ENCODE data around the gene SGTA. TPM values are rescaled to one million over a fixed set of nuclear protein-coding genes. Genes with fewer than 3 reads are reported as not detected.

The SGTA gene
- total and polyA plus RNA-seq, 2 of the 13 experiments (the other 11 are each of a cell fraction or from before 2014, with no cell fraction given), result 43.9 to 47.4 TPM

Other genes starting within 250 kb of the SGTA start
- gene GNG7, start 80.6 kb downstream of the SGTA start, total RNA-seq (2016; rRNA removed; fragmentation: Illumina TruSeq; extraction: Trizol), result 1.4 and 1.7 TPM in 2 replicates
- 3.3 and 3.9 TPM in 2 replicates for gene GNG7, start 80.6 kb downstream of the SGTA start, polyA plus RNA-seq (2011; rRNA removed)
- 0.97 and 1.2 TPM in 2 replicates for gene DIRAS1, start 61.9 kb downstream of the SGTA start, total RNA-seq (2016; rRNA removed; fragmentation: Illumina TruSeq; extraction: Trizol)
- gene DIRAS1, start 61.9 kb downstream of the SGTA start, polyA plus RNA-seq (2011; rRNA removed), result 1.8 and 2.9 TPM in 2 replicates
- gene SLC39A3, start 43.3 kb downstream of the SGTA start, total RNA-seq (2016; rRNA removed; fragmentation: Illumina TruSeq; extraction: Trizol), result 25.0 and 41.6 TPM in 2 replicates
- gene SLC39A3, start 43.3 kb downstream of the SGTA start, polyA plus RNA-seq (2011; rRNA removed), result 33.6 and 34.2 TPM in 2 replicates
- 98.1 and 116 TPM in 2 replicates for gene THOP1, start 2.2 kb upstream of the SGTA start, total RNA-seq (2016; rRNA removed; fragmentation: Illumina TruSeq; extraction: Trizol)
- 74.4 and 81.4 TPM in 2 replicates for gene THOP1, start 2.2 kb upstream of the SGTA start, polyA plus RNA-seq (2011; rRNA removed)
- gene ZNF554, start 36.6 kb upstream of the SGTA start, total RNA-seq (2016; rRNA removed; fragmentation: Illumina TruSeq; extraction: Trizol), result 2.7 and 3.0 TPM in 2 replicates
- 2.2 and 2.4 TPM in 2 replicates for gene ZNF554, start 36.6 kb upstream of the SGTA start, polyA plus RNA-seq (2011; rRNA removed)
- 8.0 and 12.4 TPM in 2 replicates for gene ZNF555, start 58.2 kb upstream of the SGTA start, total RNA-seq (2016; rRNA removed; fragmentation: Illumina TruSeq; extraction: Trizol)
- gene ZNF555, start 58.2 kb upstream of the SGTA start, polyA plus RNA-seq (2011; rRNA removed), result 5.0 and 5.3 TPM in 2 replicates
- gene ZNF556, start 84.1 kb upstream of the SGTA start, total RNA-seq (2016; rRNA removed; fragmentation: Illumina TruSeq; extraction: Trizol), result 28.6 and 41.2 TPM in 2 replicates
- gene ZNF556, start 84.1 kb upstream of the SGTA start, polyA plus RNA-seq (2011; rRNA removed), result 4.2 and 5.5 TPM in 2 replicates
- 17.5 and 25.8 TPM in 2 replicates for gene ZNF57, start 117.7 kb upstream of the SGTA start, total RNA-seq (2016; rRNA removed; fragmentation: Illumina TruSeq; extraction: Trizol)
- gene ZNF57, start 117.7 kb upstream of the SGTA start, polyA plus RNA-seq (2011; rRNA removed), result 6.6 and 8.0 TPM in 2 replicates
- 11.5 and 12.6 TPM in 2 replicates for gene ZNF77, start 161.7 kb upstream of the SGTA start, total RNA-seq (2016; rRNA removed; fragmentation: Illumina TruSeq; extraction: Trizol)
- 7.1 and 7.8 TPM in 2 replicates for gene ZNF77, start 161.7 kb upstream of the SGTA start, polyA plus RNA-seq (2011; rRNA removed)
- 0.24 and 0.28 TPM in 2 replicates for gene TLE6, start 194.3 kb upstream of the SGTA start, total RNA-seq (2016; rRNA removed; fragmentation: Illumina TruSeq; extraction: Trizol)
- 5.5 and 6.4 TPM in 2 replicates for gene TLE6, start 194.3 kb upstream of the SGTA start, polyA plus RNA-seq (2011; rRNA removed)
- gene TLE2, start 246.0 kb upstream of the SGTA start, total RNA-seq (2016; rRNA removed; fragmentation: Illumina TruSeq; extraction: Trizol), result 0.07 TPM in 1 of 2 replicates, not detected in the other
- 0.72 and 0.81 TPM in 2 replicates for gene TLE2, start 246.0 kb upstream of the SGTA start, polyA plus RNA-seq (2011; rRNA removed)

All from HepG2 (cell line).